IMR-90 (cell line): ENCODE measurements around the gene ZBTB32. TPM values are rescaled to one million over a fixed set of nuclear protein-coding genes. Genes with fewer than 3 reads are reported as not detected.

Experiments used
- ATAC-seq: fragments of 200-7000 bp; cut with Tn5 transposase; 2 replicates; pipeline ENCODE4 v1.9.1; 2020; ENCODE audit warnings: low read depth, mild to moderate bottlenecking, moderate library complexity
- BruUV-seq: library from RNA; stranded (reverse); fragments of 400-500 nt; replicated peaks from 2 replicates; lab custom pipeline; 2021; lab: Mats Ljungman, UMichigan
- CTCF ChIA-PET: fragments of 300-600 bp; formaldehyde crosslinking; extraction: SDS; loops from one replicate; lab custom pipeline; 2021; ENCODE audit warnings: antibody characterized with exemption; lab: Yijun Ruan, JAX
- POLR2A ChIA-PET: fragments of 300-600 bp; sonication (Branson Sonifier 250); formaldehyde crosslinking; loops from one replicate; lab custom pipeline; 2022; ENCODE audit warnings: antibody characterized with exemption; ENCODE audit not compliant: unreplicated experiment; lab: Charles Lee
- DNase-seq: peaks from one replicate; pipeline ENCODE4 v3.0.0; 2013
- H2AFZ ChIP-seq: replicated peaks from 2 replicates; pipeline ENCODE3; 2013; ENCODE audit warnings: low read length, mild to moderate bottlenecking; ENCODE audit not compliant: poor library complexity
- H2AK5ac ChIP-seq: 2 replicates; pipeline ENCODE4 v1.6.1; 2013; ENCODE audit warnings: low read depth, low read length, inconsistent platforms
- H2AK9ac ChIP-seq: replicated peaks from 2 replicates; pipeline ENCODE3; 2013; ENCODE audit warnings: mild to moderate bottlenecking, low read depth, low read length, moderate library complexity; ENCODE audit not compliant: poor library complexity
- H2BK120ac ChIP-seq: 2 replicates; pipeline ENCODE4 v1.6.1; 2013; ENCODE audit warnings: low read depth, low read length, inconsistent platforms
- H2BK15ac ChIP-seq: 3 replicates; pipeline ENCODE4 v1.6.1; 2013; ENCODE audit warnings: low read depth, low read length, inconsistent platforms
- H2BK20ac ChIP-seq: 2 replicates; pipeline ENCODE4 v1.6.1; 2013; ENCODE audit warnings: low read depth, mild to moderate bottlenecking, inconsistent platforms, low read length, moderate library complexity
- H2BK5ac ChIP-seq: 2 replicates; pipeline ENCODE4 v1.6.1; 2013; ENCODE audit warnings: mild to moderate bottlenecking, low read depth, low read length, inconsistent platforms; ENCODE audit not compliant: poor library complexity, severe bottlenecking
- H3K14ac ChIP-seq: replicated peaks from 2 replicates; pipeline ENCODE4 v1.6.1; 2013; ENCODE audit warnings: low read depth, low read length, inconsistent platforms
- H3K18ac ChIP-seq: 2 replicates; pipeline ENCODE4 v1.6.1; 2013; ENCODE audit warnings: low read depth, low read length, control low read depth
- H3K23ac ChIP-seq: 2 replicates; pipeline ENCODE4 v1.6.1; 2013; ENCODE audit warnings: low read depth, low read length, inconsistent platforms
- H3K27ac ChIP-seq: 2 replicates; pipeline ENCODE4 v1.5.1; 2013; ENCODE audit warnings: mild to moderate bottlenecking, control low read depth, low read length; ENCODE audit not compliant: insufficient read depth
- H3K27me3 ChIP-seq: 2 replicates; pipeline ENCODE4 v1.6.1; 2013; ENCODE audit warnings: low read length; ENCODE audit not compliant: control insufficient read depth, insufficient read depth
- H3K36me3 ChIP-seq: 2 replicates; pipeline ENCODE4 v1.6.1; 2013; ENCODE audit warnings: low read length, mixed read lengths; ENCODE audit not compliant: control insufficient read depth, insufficient read depth
- H3K4ac ChIP-seq: 2 replicates; pipeline ENCODE4 v1.6.1; 2013; ENCODE audit warnings: low read depth, low read length, inconsistent platforms
- H3K4me1 ChIP-seq: 2 replicates; pipeline ENCODE4 v1.6.1; 2013; ENCODE audit warnings: low read length, mixed read lengths; ENCODE audit not compliant: control insufficient read depth, insufficient read depth
- H3K4me2 ChIP-seq: 2 replicates; pipeline ENCODE4 v1.6.1; 2013; ENCODE audit warnings: low read depth, mild to moderate bottlenecking, control low read depth, low read length, moderate library complexity
- H3K4me3 ChIP-seq: 2 replicates; pipeline ENCODE4 v1.5.1; 2013; ENCODE audit warnings: low read depth, mild to moderate bottlenecking, control low read depth, low read length, moderate library complexity; ENCODE audit not compliant: insufficient read depth
- H3K56ac ChIP-seq: 2 replicates; pipeline ENCODE4 v1.6.1; 2013; ENCODE audit warnings: low read length, inconsistent platforms; ENCODE audit not compliant: insufficient read depth; ENCODE audit errors: extremely low read depth
- H3K79me1 ChIP-seq, 2 experiments: 2 replicates each; pipeline ENCODE4 v1.6.1; 2013; ENCODE audit warnings: low read length in 2 of 2, inconsistent platforms in 1 of 2, low read depth in 1 of 2
- H3K9ac ChIP-seq: 2 replicates; pipeline ENCODE4 v1.6.1; 2013; ENCODE audit warnings: low read depth, low read length, control low read depth
- H3K9me1 ChIP-seq: 2 replicates; pipeline ENCODE4 v1.6.1; 2013; ENCODE audit warnings: low read length, inconsistent platforms; ENCODE audit not compliant: insufficient read depth
- H3K9me3 ChIP-seq: 2 replicates; pipeline ENCODE4 v1.6.1; 2013; ENCODE audit warnings: low read length; ENCODE audit not compliant: control insufficient read depth, insufficient read depth
- H4K20me1 ChIP-seq: 2 replicates; pipeline ENCODE4 v1.6.1; 2013; ENCODE audit warnings: low read length, inconsistent platforms; ENCODE audit not compliant: insufficient read depth
- H4K5ac ChIP-seq: 2 replicates; pipeline ENCODE4 v1.6.1; 2013; ENCODE audit warnings: mild to moderate bottlenecking, low read depth, low read length, control low read depth
- H4K8ac ChIP-seq, 2 experiments: 2 replicates each; pipeline ENCODE4 v1.6.1; 2013; ENCODE audit warnings: low read depth in 2 of 2, low read length in 2 of 2, control low read depth in 1 of 2, inconsistent platforms in 1 of 2
- H4K91ac ChIP-seq: 2 replicates; pipeline ENCODE4 v1.6.1; 2013; ENCODE audit warnings: low read depth, low read length, inconsistent platforms; ENCODE audit not compliant: insufficient read depth
- BHLHE40 ChIP-seq: fragments of 150-350 bp; IDR thresholded peaks from 2 replicates; pipeline ENCODE4 v1.6.1; 2016; ENCODE audit warnings: mild to moderate bottlenecking, low read depth, low read length
- CEBPB ChIP-seq: IDR thresholded peaks from 2 replicates; pipeline ENCODE4 v1.6.1; 2012; ENCODE audit warnings: low read depth, low read length, improper control_type of control experiment
- CHD1 ChIP-seq: IDR thresholded peaks from 2 replicates; pipeline ENCODE4 v1.6.1; 2012; ENCODE audit warnings: low read depth, low read length, improper control_type of control experiment
- CTCF ChIP-seq: conservative IDR thresholded peaks from 2 replicates; pipeline ENCODE4 v1.5.1; 2012; ENCODE audit warnings: mild to moderate bottlenecking, low read depth, low read length, improper control_type of control experiment
- ELK1 ChIP-seq: fragments of 150-350 bp; IDR thresholded peaks from 2 replicates; pipeline ENCODE4 v1.6.1; 2016; ENCODE audit warnings: low read depth, mild to moderate bottlenecking, low read length, moderate library complexity, borderline replicate concordance
- MAFK ChIP-seq: IDR thresholded peaks from 2 replicates; pipeline ENCODE4 v1.6.1; 2012; ENCODE audit warnings: low read depth, low read length, improper control_type of control experiment
- MAZ ChIP-seq: IDR thresholded peaks from 2 replicates; pipeline ENCODE4 v1.6.1; 2012; ENCODE audit warnings: low read depth, mild to moderate bottlenecking, low read length, improper control_type of control experiment, moderate library complexity, borderline replicate concordance
- MXI1 ChIP-seq: IDR thresholded peaks from 2 replicates; pipeline ENCODE4 v1.6.1; 2012; ENCODE audit warnings: low read depth, mild to moderate bottlenecking, low read length, moderate library complexity, borderline replicate concordance
- NFE2L2 ChIP-seq: fragments of 150-350 bp; IDR thresholded peaks from 2 replicates; pipeline ENCODE4 v1.6.1; 2016; ENCODE audit warnings: low read depth, mild to moderate bottlenecking, low read length
- RAD21 ChIP-seq: IDR thresholded peaks from 2 replicates; pipeline ENCODE4 v1.6.1; 2012; ENCODE audit warnings: low read length, improper control_type of control experiment
- RCOR1 ChIP-seq: IDR thresholded peaks from 2 replicates; pipeline ENCODE4 v1.6.1; 2012; ENCODE audit warnings: mild to moderate bottlenecking, low read length, improper control_type of control experiment; ENCODE audit not compliant: insufficient replicate concordance
- RFX5 ChIP-seq: IDR thresholded peaks from 2 replicates; pipeline ENCODE4 v1.8.0; 2012; ENCODE audit warnings: low read depth, mild to moderate bottlenecking, low read length, moderate library complexity
- SMC3 ChIP-seq: fragments of 150-350 bp; IDR thresholded peaks from 2 replicates; pipeline ENCODE4 v1.6.1; 2016; ENCODE audit warnings: low read depth, mild to moderate bottlenecking, antibody characterized with exemption, low read length, moderate library complexity
- WGBS, 2 experiments: methylation state at CpG; one replicate each; pipeline versions ENCODE4 v1.1.5 to v1.1.7; 2013; ENCODE audit warnings: missing lambda C conversion rate in 2 of 2; ENCODE audit not compliant: insufficient read length in 1 of 2; ENCODE audit errors: extremely low coverage in 2 of 2; 5-methylcytosine and 5-hydroxymethylcytosine counted together
- dilution Hi-C: fragments of 300-500 bp; cut with HindIII; formaldehyde crosslinking; loops from one replicate; pipeline ENCODE4 v1.14.3; 2018; ENCODE audit warnings: low sequenced_read_pairs; ENCODE audit not compliant: unreplicated experiment
- in situ Hi-C: fragments of 300-500 bp; cut with MboI; formaldehyde crosslinking; loops from 3 replicates; pipeline ENCODE4 v1.14.3; 2019; ENCODE audit warnings: low sequenced_read_pairs, inconsistent platforms, mixed read lengths
- intact Hi-C: fragments of 100-400 bp; cut with micrococcal nuclease; formaldehyde crosslinking; loops from 2 replicates; pipeline ENCODE4 v1.10.0; 2022
- polyA plus RNA-seq, 3 experiments: library from polyadenylated mRNA; depleted of rRNA; stranded (reverse); fragments of >200 nt; gene quantifications; 2 replicates each; pipeline ENCODE4 v1.2.3, GENCODE V29; 2012; ENCODE audit warnings: low replicate concordance in 1 of 3
- total RNA-seq: library from RNA; depleted of rRNA; stranded (reverse); fragments of >200 nt; gene quantifications from 2 replicates; pipeline ENCODE4 v1.2.3, GENCODE V29; 2012

ZBTB32 gene
- total and polyA plus RNA-seq, 2 of the 4 experiments (the other 2 are of a cell fraction), result not detected

GRCh38 chr19:35669974-35670373 lies 34.4 kb upstream of the ZBTB32 start:
- no TSS peak for BruUV-seq
- ChIA-PET CTCF (interaction anchor here (0.6 kb wide), 1 partner anchor 1545 kb away, joined by 3 read pairs; no protein-coding TSS in a partner anchor), POLR2A (no interaction called here)
- H3K36me3 ChIP-seq, result peaks cover 6% of the 10 kb centered on the region; the same call in 1 of the 2 replicates
- H3K23ac ChIP-seq, result no peak overlapping the region
- H3K9ac ChIP-seq, result no peak overlapping the region
- no peak overlapping the region for H3K18ac ChIP-seq
- H3K27me3 ChIP-seq, result peaks cover 5% of the 10 kb centered on the region; the same call in 1 of the 2 replicates
- no peak overlapping the region for H3K4me3 ChIP-seq
- no peak overlapping the region for H4K5ac ChIP-seq
- ATAC-seq (no peak), DNase-seq (no peak)
- 0 out of 2 replicates have a peak, but pooled peaks cover 3% of the 10 kb centered on the region for H4K20me1 ChIP-seq
- no peaks in the 10 kb centered on the region for H3K9me1 ChIP-seq
- H4K91ac ChIP-seq, result no peak overlapping the region
- H3K79me1 ChIP-seq, result no peaks in the 10 kb centered on the region
- no peak overlapping the region for H3K56ac ChIP-seq
- dilution Hi-C loops, result no loop called here
- H2BK15ac ChIP-seq, result no peak overlapping the region
- in situ Hi-C loops, result no loop called here
- H3K9me3 ChIP-seq, result no peaks in the 10 kb centered on the region
- H2BK20ac ChIP-seq, result no peak overlapping the region
- no peak overlapping the region for H2AFZ ChIP-seq
- no peak overlapping the region for H2AK5ac ChIP-seq
- H4K8ac ChIP-seq, result no peak overlapping the region
- H2AK9ac ChIP-seq, result no peak overlapping the region
- no peak for TF ChIP-seq MAFK
- no peak for TF ChIP-seq RFX5
- no peak for TF ChIP-seq CEBPB
- TF ChIP-seq RCOR1, result no peak
- no peak for TF ChIP-seq ELK1
- TF ChIP-seq CTCF, result no peak
- no peak for TF ChIP-seq MXI1
- TF ChIP-seq SMC3, result no peak
- no peak for TF ChIP-seq RAD21
- TF ChIP-seq BHLHE40, result no peak
- TF ChIP-seq CHD1, result no peak
- TF ChIP-seq NFE2L2, result no peak
- TF ChIP-seq MAZ, result no peak
- no peak overlapping the region for H3K4ac ChIP-seq
- intact Hi-C loops, result no loop called here
- no peak overlapping the region for H3K27ac ChIP-seq
- H3K4me1 ChIP-seq, result no peaks in the 10 kb centered on the region
- 40% methylated on average over 2 of the region's 4 CpGs; no CpG with 5 or more reads in 1 of the 2 experiments for WGBS, 2 experiments
- no peak overlapping the region for H2BK5ac ChIP-seq
- no peak overlapping the region for H3K14ac ChIP-seq
- no peak overlapping the region for H2BK120ac ChIP-seq
- H3K4me2 ChIP-seq, result no peak overlapping the region
